Fibroblast of skin of left quadriceps (primary cell): ENCODE measurements around the gene ELAVL2.

Experiments used
- DNase-seq, 2 experiments: peaks; one replicate each; pipeline ENCODE4 v3.0.0-alpha.2; 2013; ENCODE audit warnings: low read depth in 2 of 2

Gene ELAVL2

DNA sequence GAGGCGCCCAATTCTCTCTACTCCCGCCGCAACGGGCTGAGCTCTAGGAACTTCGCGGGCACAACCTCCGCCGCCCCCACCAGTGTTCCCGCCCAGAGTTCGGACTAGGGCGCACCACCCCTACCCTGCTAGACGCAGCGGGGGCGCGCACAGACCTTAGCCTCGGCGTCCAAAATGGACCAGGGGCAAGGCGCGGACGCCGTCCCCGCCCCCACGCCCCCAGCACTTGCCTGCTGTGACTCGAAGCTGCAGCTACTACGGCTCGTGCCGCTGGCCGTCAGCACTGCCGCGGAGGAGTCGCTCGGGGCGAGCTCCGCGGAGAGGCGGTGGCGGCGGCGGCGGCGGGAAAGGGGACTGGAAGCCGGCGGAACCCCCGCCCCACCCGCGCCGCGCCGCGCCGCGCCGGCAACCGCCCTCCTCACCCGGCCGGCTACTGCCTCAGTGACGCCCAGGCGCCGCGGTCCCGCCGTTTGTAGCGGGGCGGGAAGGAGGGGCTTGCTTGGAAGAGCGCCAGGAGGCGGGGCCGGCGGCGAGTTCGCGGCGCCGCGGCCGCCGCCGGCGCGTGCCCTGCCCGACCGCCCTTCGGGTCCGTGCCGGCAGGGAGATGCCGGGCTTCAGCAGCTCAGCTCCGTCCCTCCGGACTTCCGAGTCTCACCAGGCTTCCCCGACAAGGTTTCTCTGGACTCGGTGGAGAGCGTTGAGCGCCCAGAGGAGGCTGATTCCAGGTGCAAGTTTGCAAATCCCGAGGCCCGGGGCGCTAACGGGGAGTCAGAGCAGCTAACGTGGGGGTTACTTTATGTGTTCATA lies 4.5 kb downstream of the ELAVL2 start:
- no peak for DNase-seq

DNA sequence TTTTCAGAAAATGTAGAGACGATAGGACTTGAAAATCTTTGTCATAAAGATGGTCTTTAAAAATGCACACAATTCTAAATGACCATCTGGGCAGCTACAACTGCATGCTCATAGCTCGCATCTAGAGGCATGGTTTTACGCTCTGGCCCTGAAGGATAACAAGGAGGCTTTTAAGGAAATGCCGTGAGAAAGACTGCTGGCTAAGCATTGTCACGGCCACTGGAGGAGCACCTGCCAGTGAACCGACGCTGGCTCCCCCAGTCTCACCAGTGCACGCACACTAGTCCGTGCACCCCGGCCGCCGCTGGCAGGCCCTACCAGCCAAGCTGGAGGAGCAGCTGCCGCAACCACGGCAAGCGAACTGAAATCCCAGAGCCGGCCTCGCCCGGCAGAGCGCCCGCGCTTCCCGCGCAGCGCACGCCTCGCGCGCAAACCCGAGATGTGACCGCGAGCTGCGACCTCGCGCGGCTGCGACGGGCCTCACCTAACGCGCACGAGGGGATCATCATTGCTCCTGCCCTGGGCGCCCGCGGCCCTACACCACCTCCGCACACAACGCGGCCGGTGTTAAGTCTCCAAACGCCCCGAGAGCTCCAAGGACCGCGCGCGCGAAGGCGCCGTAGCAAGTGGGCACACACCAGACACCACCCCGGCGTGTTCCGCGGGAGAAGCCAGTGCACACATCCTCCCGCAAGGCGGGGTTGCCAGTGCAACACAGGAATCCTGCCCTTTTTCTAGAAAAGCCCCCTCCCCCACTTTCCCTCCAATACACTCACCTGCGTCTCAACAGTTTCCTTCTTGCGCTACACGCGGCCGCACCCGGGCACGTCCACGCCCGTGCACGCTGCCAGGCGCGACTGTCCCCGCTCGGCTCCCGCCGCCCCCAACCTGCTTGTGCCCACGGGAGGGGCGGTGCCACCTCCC lies 5.3 kb downstream of the ELAVL2 start:
- DNase-seq = no peak

DNA sequence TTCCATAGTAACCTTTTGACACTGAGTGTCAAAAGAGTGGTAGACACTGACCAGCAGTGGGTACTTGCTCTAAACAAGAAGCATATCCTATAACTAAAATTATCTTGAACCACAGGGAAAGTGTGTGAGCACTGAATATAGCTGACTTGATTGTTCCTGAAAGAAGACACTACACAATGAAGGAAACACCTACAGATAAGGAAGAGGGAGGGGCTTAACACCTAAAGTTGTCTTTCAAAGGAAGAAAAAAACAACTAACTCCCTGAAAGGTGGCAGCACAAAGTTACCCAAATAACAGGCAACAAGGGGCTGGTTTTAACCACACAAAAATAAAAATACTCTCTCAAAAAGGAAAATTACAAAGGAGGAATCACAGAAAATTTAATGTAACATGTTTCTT lies 6.6 kb downstream of the ELAVL2 start:
- no peak for DNase-seq

DNA sequence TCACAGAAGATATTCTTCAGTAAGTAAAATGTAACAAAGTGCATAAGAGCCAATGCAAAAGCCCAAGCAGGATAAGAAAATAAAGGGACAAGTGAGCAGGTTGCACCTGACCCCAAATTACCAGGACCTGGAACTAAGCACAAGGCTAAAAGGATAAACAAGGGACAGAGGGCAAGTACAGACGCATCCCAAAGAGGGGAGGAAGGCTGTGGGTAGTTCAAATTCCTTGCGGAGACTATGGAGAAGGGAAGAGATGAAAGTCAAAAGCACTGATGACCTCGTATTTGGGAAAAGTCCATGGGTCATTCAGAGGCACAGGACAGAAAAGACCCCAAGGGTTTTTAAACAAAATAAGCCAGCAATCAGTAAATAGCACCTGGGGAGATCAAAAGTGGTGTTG lies 11.8 kb downstream of the ELAVL2 start:
- DNase-seq = no peak

DNA sequence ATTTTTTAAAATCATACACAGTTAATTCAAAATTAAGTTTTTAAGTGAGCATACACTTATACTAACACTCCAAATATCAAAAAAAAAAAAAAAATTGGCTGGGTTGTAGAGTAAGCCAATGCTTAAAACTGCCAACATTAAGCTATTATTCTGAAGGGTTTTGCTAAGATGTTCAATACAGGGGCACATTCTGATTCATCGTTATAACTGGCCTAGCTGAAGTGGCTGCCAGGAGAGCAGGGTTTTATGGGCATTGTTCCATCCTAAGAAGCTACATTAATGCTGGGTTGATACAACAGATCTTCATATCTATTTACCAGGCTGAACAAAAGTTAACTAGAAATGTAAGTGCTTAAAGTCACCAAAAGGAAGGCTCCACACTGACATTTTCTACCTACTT lies 13.4 kb downstream of the ELAVL2 start:
- no peak for DNase-seq

DNA sequence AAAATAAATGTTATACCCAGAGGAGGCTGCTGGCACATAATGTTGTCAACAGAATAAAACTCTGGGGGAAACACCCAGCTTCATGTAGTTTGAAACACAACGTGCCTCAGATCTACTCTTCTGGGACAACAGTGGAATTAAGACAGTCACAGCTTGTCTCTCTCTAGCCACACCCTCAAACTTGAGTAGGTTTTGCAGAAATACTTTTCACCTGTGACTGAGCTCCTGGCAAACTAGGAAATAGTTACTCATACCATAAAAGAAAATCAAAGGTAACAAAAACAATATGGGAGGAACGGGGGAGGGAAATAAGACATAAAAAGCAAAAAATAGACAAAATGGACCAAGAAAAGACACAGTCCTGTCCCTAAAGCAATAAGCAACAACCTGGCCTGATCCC lies 14.4 kb downstream of the ELAVL2 start:
- no peak for DNase-seq

DNA sequence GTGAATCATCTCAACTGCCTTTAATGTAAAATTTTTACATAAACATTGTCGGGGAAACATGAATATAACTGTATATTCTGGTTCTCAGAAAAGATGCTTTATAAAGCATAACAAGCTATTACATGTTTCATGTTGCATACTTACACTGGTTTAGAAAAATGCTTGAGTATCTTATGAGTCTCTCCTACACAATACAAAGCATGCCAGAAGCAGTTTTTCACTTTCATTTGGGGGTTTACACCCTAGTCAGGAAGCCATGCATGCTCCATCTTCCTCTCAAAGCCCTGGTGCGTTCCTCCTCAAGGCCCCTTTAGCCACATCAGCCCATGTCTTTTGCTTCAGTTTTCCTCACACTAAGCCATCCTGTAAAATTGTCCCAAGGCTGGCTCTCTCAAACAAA lies 22.8 kb downstream of the ELAVL2 start:
- no peak for DNase-seq

DNA sequence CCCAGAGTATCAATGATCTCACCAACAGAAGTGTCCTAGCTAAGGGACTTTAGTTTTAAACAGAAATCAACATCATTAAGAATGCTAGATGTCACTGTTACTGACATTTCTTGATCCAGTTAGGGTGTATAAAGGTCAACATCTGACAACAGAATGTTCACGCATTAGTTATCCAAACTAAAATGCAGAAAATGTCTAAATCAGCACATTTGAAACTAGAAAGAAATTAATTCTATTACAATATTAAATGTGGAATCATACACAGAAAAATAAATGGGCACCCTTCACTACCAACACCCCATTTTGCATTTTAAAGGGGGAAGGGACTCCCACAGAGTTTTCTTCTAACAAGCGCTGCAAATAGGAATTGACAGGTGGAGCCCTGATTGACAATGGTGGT lies 24.5 kb downstream of the ELAVL2 start:
- no peak for DNase-seq

DNA sequence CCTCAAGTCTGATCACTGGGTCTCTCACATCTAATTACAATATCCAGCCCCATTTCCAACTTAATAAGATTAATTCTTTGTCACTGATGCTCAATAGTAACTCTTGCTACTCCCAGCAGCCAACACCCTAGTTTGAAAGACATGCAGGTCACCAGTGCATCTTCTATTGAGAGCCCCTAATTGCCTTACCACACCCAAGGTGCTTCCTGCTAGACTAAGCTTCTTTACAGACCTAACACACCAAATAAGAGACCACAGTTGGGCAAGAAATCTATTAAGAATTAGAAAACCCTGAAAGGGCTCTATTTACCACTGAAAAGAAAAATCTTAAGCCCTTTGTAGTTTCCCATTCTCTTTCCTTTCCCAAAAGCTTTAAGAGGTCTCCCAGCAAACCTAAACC lies 26.5 kb downstream of the ELAVL2 start:
- DNase-seq = no peak

DNA sequence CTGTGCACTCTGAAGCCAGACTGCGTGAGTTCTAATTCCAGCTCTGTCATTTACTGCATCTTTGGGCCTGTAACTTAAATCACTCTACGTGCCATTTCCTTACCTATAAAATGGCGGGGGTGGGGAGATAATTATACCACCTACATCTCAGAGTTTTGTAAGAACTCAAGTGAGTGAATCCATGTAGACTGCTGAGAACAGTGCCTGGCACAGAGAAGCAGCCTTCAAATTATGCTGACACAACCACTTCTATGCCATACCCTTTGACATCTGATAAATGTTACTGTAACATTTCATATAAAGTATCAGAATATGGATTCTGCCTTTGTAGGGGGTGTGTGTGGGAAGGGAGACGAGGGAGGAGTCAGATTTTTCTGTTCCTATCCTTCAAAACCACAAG lies 27.7 kb downstream of the ELAVL2 start:
- no peak for DNase-seq

DNA sequence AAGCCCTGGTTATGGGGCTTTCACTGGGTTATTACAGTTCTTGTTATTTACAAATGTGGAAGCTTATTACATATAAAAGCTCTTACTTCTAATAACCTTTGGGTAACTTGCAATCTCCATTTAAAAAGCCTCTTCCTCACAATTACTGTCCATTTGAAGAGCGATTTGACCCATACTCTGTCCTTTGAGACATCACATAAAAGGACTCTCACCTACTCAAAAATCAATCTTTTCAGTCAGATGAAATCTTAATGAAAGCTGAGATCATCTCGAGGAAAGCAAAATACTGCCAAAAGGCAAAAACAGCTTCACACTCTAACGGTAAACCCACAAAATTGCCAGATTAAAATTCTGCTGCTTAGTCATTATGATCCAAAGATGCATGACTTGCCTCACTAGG lies 29.8 kb downstream of the ELAVL2 start:
- DNase-seq = no peak

DNA sequence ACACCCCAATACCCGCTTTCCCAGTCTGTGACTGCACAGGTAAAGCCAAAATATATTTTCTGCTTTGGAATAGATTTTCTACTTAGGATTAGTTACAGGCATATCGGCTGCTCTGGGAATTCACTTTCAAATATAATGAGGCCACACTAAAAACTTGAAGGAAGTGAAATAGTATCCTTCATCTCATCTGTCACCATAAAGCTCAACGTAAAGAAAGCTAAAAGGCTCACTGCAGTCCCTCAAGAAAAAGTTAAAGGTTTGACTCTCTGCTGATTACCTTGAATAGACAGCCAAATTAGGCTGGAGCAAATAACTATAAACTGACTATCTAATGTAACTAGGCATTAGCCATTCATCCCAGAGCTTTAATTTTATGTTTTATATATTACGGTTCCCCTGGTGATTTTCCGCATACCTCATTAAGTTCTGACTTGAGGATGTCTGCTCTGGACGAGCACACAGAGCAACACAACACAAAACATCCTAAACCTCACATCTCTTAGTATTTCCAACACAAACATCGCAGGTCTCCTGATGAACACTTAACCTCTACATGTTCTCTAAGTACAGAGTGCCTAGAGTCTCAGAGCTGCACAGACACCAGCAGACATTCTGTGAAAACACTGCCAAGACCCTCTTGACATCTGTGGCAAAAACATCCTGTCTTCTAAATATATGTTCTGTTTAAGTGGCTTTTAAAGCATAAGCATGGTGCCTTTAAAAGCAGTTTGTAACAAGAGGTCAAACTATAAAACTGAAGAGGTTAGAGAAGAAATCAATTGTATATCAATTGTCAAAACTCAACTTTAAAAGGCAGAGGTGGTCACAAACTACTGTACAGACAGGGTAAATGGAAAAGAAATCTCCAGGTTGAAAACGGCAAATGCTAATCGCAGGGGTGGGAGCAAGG lies 35.4 kb downstream of the ELAVL2 start:
- no peak for DNase-seq

DNA sequence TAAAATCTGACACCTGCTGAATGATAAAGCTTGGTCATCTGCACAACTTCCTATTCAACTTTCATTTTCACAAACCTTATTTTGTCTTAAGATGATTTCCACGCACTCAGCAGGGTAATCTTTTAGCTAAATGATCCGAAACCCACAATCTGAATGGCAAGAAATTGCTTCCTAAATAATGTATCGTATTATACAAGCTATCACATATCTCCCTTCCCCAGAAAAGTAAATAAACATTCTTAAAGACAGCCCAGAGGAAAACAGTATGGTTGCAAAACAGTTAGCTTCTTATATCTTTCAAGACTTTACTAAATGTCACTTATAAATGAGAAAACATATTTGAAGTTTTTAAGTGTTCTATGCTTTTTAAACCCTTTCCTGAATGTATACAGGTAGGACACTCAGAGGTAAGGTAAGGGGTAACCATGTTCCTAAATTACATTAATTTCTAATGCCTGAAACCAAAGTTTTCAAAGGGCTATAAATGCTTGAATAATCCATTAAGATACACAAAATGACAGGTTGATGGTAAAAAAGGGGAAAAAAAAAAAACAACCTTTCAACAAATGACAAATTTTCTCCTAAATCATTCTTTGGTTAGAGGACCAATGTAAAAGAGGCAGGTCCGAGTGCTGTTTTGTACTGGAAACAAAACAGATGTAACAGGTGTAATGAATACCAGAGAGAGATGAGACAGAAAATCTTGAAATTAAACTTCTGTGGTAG lies 36.3 kb downstream of the ELAVL2 start:
- DNase-seq = no peak

DNA sequence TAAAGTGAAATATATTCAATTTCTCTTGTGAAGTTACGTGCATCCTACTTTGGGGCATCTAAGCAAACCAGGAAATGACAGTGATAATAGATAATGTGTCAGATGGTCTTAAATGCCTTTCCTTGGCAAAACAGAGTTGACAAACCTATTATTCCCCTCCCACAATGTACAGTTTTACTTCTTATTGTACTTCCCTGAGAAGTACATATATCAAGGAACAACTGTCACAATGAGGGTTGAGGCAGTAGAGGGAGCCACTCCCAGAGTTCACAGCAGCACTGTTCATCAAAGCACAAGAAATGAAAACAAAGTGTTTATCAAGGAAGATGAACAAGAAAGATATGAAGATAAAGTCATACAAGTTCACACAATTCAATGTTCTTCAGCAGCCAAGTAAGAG lies 41.1 kb downstream of the ELAVL2 start:
- no peak for DNase-seq

DNA sequence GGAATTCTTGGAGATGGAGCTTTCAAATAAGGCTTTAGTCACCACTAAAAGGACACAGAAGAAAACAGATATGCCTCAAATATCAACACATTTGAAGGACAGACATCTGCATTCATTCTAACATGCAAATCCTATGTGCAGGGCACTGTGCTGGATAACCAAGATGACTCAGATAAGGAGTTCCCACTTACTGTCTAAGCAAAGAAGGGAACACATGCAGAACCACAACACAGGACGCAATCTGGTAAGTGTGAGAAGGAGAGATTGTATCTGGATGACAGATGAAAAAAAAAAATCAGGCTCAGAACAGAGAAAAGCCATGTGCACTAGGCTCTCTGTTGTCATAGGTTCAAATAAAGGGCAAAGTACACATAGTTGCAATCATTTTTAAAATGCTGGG lies 42.5 kb downstream of the ELAVL2 start:
- no peak for DNase-seq

DNA sequence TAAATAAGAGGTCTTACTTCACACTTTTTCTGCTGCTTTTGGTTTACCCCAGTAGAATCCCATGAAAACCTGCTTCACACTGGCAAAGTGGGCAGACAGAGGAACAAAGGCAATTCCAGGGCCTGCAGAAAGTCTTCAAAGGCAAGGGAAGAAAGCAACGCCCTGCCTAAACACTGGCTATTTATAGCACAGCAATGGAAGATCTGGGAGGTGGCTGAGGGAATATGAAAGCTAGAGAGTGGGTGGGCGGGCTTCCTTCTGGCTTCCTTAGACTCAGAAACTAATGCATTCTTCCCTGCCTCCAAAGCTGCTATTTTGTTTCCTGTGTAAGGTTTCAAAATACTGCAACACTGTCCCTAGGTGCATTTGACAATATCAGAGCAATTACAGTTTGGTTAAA lies 46.8 kb downstream of the ELAVL2 start:
- DNase-seq = no peak

DNA sequence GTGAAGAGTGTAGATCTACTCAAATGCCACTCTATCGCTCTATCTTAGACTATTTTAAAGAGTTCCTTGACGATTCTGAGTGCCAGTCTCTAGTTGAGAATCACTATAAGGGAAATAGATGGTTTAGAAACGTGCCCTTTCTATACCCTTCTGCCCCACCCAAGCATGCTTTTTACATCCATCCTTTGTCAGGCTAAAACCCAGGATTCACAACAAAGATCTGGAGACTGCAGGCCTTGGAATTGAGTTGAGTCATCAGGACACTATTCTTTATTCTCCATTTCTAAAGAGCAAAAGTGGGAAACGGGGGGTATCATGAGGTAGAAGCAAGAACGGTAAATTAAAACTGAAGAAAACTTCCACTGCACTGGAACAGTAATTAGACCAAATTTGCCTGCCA lies 48.7 kb downstream of the ELAVL2 start:
- no peak for DNase-seq

DNA sequence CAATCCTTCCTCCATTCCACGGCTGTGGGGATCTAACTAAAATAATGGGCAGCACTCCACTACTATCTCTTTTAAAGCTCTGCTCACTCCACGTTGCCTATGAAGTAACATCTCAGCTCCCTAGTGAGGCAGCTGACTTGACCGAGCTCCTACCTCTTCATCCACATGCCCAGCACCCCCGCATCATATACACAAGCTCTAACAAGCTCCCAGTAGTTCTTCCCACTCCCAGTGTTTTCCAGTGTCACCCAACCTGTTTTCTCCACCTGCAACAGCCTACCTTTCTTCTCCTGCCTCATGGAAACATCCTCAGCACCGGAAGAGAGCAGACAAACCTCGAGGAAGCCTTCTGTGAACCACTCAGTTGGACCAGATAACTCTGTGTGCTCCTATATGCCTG lies 50.5 kb downstream of the ELAVL2 start:
- no peak for DNase-seq

DNA sequence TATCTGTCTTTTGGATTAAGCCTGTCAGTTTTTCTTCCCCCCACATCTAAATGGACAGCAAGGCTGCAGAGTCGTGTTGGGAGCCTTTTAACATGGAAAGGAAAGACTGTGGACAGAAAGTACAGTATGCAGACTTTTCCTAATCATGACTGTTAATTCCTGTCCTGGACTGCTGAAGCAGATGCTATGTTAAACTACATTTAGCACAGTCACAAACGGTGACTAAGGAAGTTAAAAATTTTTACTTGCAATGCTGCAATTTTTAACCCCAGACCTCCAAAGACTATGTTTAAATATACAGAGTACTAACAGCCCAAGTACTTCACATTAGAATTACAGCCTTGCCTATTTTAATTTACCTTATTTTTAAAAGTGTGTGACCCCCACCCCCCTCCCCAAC lies 51.8 kb downstream of the ELAVL2 start:
- DNase-seq = peak in 1 of 2 experiments; percentile 28

DNA sequence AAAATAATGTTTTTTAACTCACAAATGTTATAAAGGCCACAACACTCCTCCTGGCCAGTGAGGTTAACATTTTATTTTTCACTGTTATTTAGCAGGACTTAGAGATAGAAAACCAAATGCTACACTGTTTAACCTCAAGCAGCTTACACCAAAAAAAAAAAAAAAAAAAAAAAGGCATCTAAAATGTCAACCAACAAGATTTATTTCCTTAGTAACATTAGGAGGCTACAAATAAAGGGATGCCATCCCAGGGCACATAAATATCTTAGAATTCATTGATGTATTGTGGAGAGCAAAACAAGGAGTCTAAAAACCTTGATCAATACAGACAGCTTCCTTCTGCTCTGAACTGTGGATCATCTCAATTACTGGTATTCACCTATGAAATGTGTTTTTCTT lies 53.7 kb downstream of the ELAVL2 start:
- no peak for DNase-seq

DNA sequence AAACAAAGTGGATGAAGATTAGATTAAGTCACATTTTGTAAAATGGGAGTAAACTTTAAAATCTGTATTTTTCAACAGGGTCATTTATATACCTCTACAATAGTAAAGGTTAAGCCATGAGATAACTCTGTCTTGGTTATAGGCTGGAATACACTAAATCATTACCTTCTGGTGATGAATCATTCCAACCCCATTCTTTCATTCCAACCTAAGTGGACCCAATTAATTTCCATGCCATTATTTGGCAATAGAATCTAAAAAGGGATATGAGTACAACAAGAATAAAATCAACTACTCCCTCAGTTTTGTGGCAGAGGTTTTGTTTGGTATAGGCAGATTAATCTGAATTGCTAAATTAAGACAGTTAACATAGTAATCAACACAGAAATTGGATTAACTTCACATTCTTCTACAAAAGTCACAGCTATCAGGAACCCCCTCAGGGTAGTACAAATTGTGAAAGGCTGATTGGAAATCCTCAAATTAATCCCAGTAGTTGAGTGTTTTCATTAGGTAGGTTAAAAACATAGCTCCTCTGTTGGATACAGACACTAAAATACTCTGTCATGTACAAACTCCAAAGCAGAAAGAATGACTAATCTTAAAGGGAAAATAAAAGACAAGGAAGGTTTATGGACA lies 54.2 kb downstream of the ELAVL2 start:
- no peak for DNase-seq
